GM21723 (cell line): ENCODE measurements around the gene HOXA11.

ENCODE experiments used
- ATAC-seq: cut with Tn5 transposase; IDR thresholded peaks from one replicate; pipeline ENCODE4 v1.9.1; 2021; ENCODE audit warnings: mild to moderate bottlenecking, moderate library complexity; ENCODE audit not compliant: unreplicated experiment

The HOXA11 gene

GRCh38 chr7:27159266-27160144 is 25.5 kb downstream of the HOXA11 start:
- ATAC-seq, result no peak

GRCh38 chr7:27158436-27159265 is 26.4 kb downstream of the HOXA11 start:
- ATAC-seq, result no peak

- ATAC-seq, result no peak
Observed at GRCh38 chr7:27157702-27158431, 27.2 kb downstream of the HOXA11 start.

- no peak for ATAC-seq
Observed at GRCh38 chr7:27156916-27157701, 27.9 kb downstream of the HOXA11 start.

GRCh38 chr7:27156508-27156898 is 28.5 kb downstream of the HOXA11 start, which contains the start of gene HOXA7:
Gene HOXA7, minus strand, starts transcription at chr7:27156675. Its CDS starts 130 bp downstream, at chr7:27156545.
- ATAC-seq, result no peak

GRCh38 chr7:27155816-27156507 is 29.1 kb downstream of the HOXA11 start:
- no peak for ATAC-seq

- no peak for ATAC-seq
Observed at GRCh38 chr7:27154901-27155815, 29.9 kb downstream of the HOXA11 start.

GRCh38 chr7:27154369-27154768 is 30.7 kb downstream of the HOXA11 start:
- ATAC-seq, result no peak

GRCh38 chr7:27153526-27153925 is 31.5 kb downstream of the HOXA11 start:
- ATAC-seq, result no peak

- ATAC-seq, result no peak
Observed at GRCh38 chr7:27152816-27153442, 32.1 kb downstream of the HOXA11 start.

- ATAC-seq, result no peak
Observed at GRCh38 chr7:27151931-27152815, 32.9 kb downstream of the HOXA11 start, which contains the start of gene HOXA3. Gene HOXA3, minus strand, starts transcription at chr7:27152583. Its CDS starts 41,943 bp downstream, at chr7:27110640.

GRCh38 chr7:27151341-27151930 is 33.6 kb downstream of the HOXA11 start:
- no peak for ATAC-seq

- ATAC-seq, result peak; percentile 87
Observed at GRCh38 chr7:27150568-27151340, 34.3 kb downstream of the HOXA11 start.

- ATAC-seq, result no peak
Observed at GRCh38 chr7:27149842-27150567, 35.0 kb downstream of the HOXA11 start.
